Measurements from ENCODE around the gene ST8SIA4.
"Not testable (repeated sequence)": the region's sequence is repeated elsewhere in the genome, so short reads cannot be mapped to it uniquely, and the experiment has no call there.

The ST8SIA4 gene

GRCh38 chr5:100828071-100828897 lies 74.8 kb downstream of the ST8SIA4 start:
- no peak for DNase-seq

- no peak for DNase-seq
Observed at GRCh38 chr5:100827481-100827889, 75.6 kb downstream of the ST8SIA4 start.

- no peak for DNase-seq
Observed at GRCh38 chr5:100826133-100826532, 76.9 kb downstream of the ST8SIA4 start.

GRCh38 chr5:100824635-100825034 lies 78.4 kb downstream of the ST8SIA4 start:
- DNase-seq: no peak

- DNase-seq: no peak
Observed at GRCh38 chr5:100823812-100824211, 79.3 kb downstream of the ST8SIA4 start.

- no peak for DNase-seq
Observed at GRCh38 chr5:100821751-100822150, 81.3 kb downstream of the ST8SIA4 start.

- DNase-seq: no peak
Observed at GRCh38 chr5:100818340-100818739, 84.7 kb downstream of the ST8SIA4 start.

GRCh38 chr5:100803397-100803796 lies 99.7 kb downstream of the ST8SIA4 start:
- no peak for DNase-seq

GRCh38 chr5:100802208-100802607 lies 100.9 kb downstream of the ST8SIA4 start:
- no peak for DNase-seq

- DNase-seq: no peak
Observed at GRCh38 chr5:100800562-100800961, 102.5 kb downstream of the ST8SIA4 start.

GRCh38 chr5:100799166-100799565 lies 103.9 kb downstream of the ST8SIA4 start:
- no peak for DNase-seq

- no peak for DNase-seq
Observed at GRCh38 chr5:100797861-100798260, 105.2 kb downstream of the ST8SIA4 start.

- no peak for DNase-seq
Observed at GRCh38 chr5:100796851-100797250, 106.2 kb downstream of the ST8SIA4 start.

GRCh38 chr5:100794844-100795243 lies 108.2 kb downstream of the ST8SIA4 start:
- DNase-seq: no peak

- no peak for DNase-seq
Observed at GRCh38 chr5:100794218-100794617, 108.9 kb downstream of the ST8SIA4 start.

- no peak for DNase-seq
Observed at GRCh38 chr5:100792781-100793180, 110.3 kb downstream of the ST8SIA4 start.

- DNase-seq: no peak
Observed at GRCh38 chr5:100791391-100791790, 111.7 kb downstream of the ST8SIA4 start.

- DNase-seq: no peak
Observed at GRCh38 chr5:100790951-100791350, 112.1 kb downstream of the ST8SIA4 start.

GRCh38 chr5:100790170-100790665 lies 112.9 kb downstream of the ST8SIA4 start:
- DNase-seq: no peak

GRCh38 chr5:100789694-100790093 lies 113.4 kb downstream of the ST8SIA4 start:
- DNase-seq: no peak

GRCh38 chr5:100788417-100788816 lies 114.7 kb downstream of the ST8SIA4 start:
- no peak for DNase-seq

GRCh38 chr5:100787648-100788047 lies 115.4 kb downstream of the ST8SIA4 start:
- DNase-seq: no peak

GRCh38 chr5:100785536-100785935 lies 117.5 kb downstream of the ST8SIA4 start:
- DNase-seq: not testable (repeated sequence)

GRCh38 chr5:100780376-100780870 lies 122.7 kb downstream of the ST8SIA4 start:
- no peak for DNase-seq
